Loucy (cell line): ENCODE results near the gene DDIT4.

Source experiments
- H2AFZ ChIP-seq: fragments of 200-600 bp; sonication (generic); 2 replicates; pipeline ENCODE4 v1.6.0; 2016; ENCODE audit warnings: antibody characterized with exemption, mild to moderate bottlenecking, low read length, moderate library complexity
- H3F3A ChIP-seq: fragments of 200-600 bp; 2 replicates; pipeline ENCODE4 v1.6.0; 2016; ENCODE audit warnings: antibody characterized with exemption, low read depth, mild to moderate bottlenecking
- H3K27me3 ChIP-seq: fragments of 200-600 bp; sonication (generic); 2 replicates; pipeline ENCODE4 v1.6.1; 2014; ENCODE audit warnings: low read length, mild to moderate bottlenecking; ENCODE audit not compliant: insufficient read depth, poor library complexity, severe bottlenecking
- H3K36me3 ChIP-seq: fragments of 200-600 bp; sonication (generic); 2 replicates; pipeline ENCODE4 v1.6.1; 2016; ENCODE audit warnings: low read length; ENCODE audit not compliant: insufficient read depth
- H3K4me1 ChIP-seq: fragments of 200-600 bp; sonication (generic); 2 replicates; pipeline ENCODE4 v1.5.1; 2014; ENCODE audit warnings: low read length, mild to moderate bottlenecking; ENCODE audit not compliant: insufficient read depth, poor library complexity, severe bottlenecking
- H3K4me2 ChIP-seq: fragments of 200-600 bp; sonication (generic); 2 replicates; pipeline ENCODE4 v1.6.0; 2014; ENCODE audit warnings: antibody characterized with exemption, low read length, low read depth, mild to moderate bottlenecking; ENCODE audit not compliant: poor library complexity, severe bottlenecking
- H3K4me3 ChIP-seq: fragments of 200-600 bp; sonication (generic); 2 replicates; pipeline ENCODE4 v1.5.1; 2014; ENCODE audit warnings: low read length, mild to moderate bottlenecking, mixed read lengths; ENCODE audit not compliant: poor library complexity, severe bottlenecking
- H3K79me2 ChIP-seq: fragments of 200-600 bp; sonication (generic); 2 replicates; pipeline ENCODE4 v1.6.1; 2014; ENCODE audit warnings: low read length; ENCODE audit not compliant: insufficient read depth
- H3K9ac ChIP-seq: fragments of 200-600 bp; sonication (generic); 2 replicates; pipeline ENCODE4 v1.6.0; 2014; ENCODE audit warnings: mild to moderate bottlenecking, low read depth, low read length, moderate library complexity; ENCODE audit not compliant: poor library complexity, severe bottlenecking
- H3K9me2 ChIP-seq: fragments of 200-600 bp; sonication (generic); replicated peaks from 2 replicates; pipeline ENCODE4 v1.6.1; 2016; ENCODE audit warnings: low read depth, low read length, mixed read lengths
- H3K9me3 ChIP-seq: fragments of 200-600 bp; sonication (generic); 2 replicates; pipeline ENCODE4 v1.6.1; 2014; ENCODE audit warnings: mild to moderate bottlenecking, antibody characterized with exemption, low read length, low read depth; ENCODE audit not compliant: insufficient read depth
- H4K20me1 ChIP-seq: fragments of 200-600 bp; sonication (generic); 2 replicates; pipeline ENCODE4 v1.6.0; 2014; ENCODE audit warnings: antibody characterized with exemption, low read length, mild to moderate bottlenecking; ENCODE audit not compliant: insufficient read depth, poor library complexity, severe bottlenecking
- EZH2phosphoT487 ChIP-seq: fragments of 200-600 bp; IDR thresholded peaks from 2 replicates; pipeline ENCODE4 v1.6.1; 2018; ENCODE audit warnings: antibody characterized with exemption, mild to moderate bottlenecking, moderate library complexity, borderline replicate concordance
- TF ChIP-seq, protein P1 (sequence below): fragments of 200-600 bp; sonication (generic); conservative IDR thresholded peaks from 2 replicates; pipeline ENCODE4 v1.5.1; 2014; ENCODE audit warnings: mild to moderate bottlenecking, antibody characterized with exemption, low read length

Gene DDIT4

DNA sequence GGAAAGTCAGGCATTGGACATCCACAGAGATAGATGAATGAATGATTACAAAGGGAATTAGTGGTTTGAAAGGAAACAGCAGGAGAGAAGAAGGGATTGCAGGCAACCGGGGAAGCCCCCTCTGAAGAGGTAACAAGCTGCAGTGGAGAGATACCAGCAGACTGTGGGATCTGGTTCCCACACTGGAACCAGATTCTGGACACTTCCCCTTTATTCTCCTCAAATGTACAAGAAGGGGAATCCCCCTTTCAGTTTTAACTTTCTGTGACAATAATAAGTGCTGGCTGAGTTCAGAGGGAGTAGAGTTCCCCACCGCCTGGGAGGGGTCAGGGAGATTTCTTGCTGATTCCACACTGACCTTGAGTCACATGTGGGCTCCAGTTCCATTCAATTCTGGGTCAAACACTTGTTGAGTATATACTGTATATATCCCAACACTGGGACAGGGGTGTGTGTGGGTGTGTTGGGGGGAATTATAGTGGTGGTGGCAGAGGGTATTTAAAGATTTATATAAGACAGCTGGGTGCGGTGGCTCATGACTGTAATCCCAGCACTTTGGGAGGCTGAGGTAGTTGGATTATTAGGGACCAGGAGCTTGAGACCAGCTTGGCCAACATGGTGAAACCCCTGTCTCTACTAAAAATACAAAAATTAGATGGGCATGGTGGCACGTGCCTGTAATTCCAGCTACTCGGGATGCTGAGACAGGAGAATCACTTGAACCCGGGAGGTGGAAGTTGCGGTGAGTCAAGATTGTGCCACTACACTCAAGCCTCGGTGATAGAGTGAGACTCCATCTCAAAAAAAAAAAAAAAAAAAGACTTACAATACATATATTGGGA lies 16.5 kb upstream of the DDIT4 start:
- Histone ChIP-seq H3K36me3 (no peaks in the 10 kb centered on the region), H3K4me2 (no peak overlapping the region), H3K4me1 (peaks cover 75% of the 10 kb centered on the region), H2AFZ (peak overlapping the region; percentile 14; the same call in 1 of the 2 replicates), H3K9me3 (no peaks in the 10 kb centered on the region), H3K79me2 (0 out of 2 replicates have a peak, but pooled peaks cover 6% of the 10 kb centered on the region), H4K20me1 (no peaks in the 10 kb centered on the region), H3K9me2 (no peaks in the 10 kb centered on the region), H3F3A (peaks cover 8% of the 10 kb centered on the region; the same call in 1 of the 2 replicates), H3K4me3 (no peak overlapping the region), H3K27me3 (no peaks in the 10 kb centered on the region), H3K9ac (peak overlapping the region; percentile 8)
- no peak for TF ChIP-seq EZH2phosphoT487
- TF ChIP-seq, protein P1, sequence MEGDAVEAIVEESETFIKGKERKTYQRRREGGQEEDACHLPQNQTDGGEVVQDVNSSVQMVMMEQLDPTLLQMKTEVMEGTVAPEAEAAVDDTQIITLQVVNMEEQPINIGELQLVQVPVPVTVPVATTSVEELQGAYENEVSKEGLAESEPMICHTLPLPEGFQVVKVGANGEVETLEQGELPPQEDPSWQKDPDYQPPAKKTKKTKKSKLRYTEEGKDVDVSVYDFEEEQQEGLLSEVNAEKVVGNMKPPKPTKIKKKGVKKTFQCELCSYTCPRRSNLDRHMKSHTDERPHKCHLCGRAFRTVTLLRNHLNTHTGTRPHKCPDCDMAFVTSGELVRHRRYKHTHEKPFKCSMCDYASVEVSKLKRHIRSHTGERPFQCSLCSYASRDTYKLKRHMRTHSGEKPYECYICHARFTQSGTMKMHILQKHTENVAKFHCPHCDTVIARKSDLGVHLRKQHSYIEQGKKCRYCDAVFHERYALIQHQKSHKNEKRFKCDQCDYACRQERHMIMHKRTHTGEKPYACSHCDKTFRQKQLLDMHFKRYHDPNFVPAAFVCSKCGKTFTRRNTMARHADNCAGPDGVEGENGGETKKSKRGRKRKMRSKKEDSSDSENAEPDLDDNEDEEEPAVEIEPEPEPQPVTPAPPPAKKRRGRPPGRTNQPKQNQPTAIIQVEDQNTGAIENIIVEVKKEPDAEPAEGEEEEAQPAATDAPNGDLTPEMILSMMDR, result no peak

DNA sequence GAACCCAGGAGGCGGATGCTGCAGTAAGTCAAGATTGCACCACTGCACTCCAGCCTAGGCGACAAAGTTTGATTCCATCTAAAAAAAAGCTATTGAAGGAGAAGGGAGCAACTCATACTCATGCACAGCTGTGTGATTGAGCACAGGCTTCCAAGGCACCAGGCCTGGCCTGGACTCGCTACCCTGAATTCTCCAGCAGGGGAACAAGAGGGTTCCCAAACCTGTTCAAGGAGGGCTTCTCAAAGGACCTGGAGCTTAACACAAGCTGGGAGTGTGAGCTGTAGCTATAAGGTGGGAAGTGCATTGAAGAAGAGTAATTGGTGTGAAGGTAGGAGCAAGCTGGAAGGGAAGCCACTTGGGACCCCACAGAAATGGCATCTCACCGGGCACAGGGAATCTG lies 15.1 kb upstream of the DDIT4 start:
- Histone ChIP-seq H3K9me2 (no peaks in the 10 kb centered on the region), H4K20me1 (no peaks in the 10 kb centered on the region), H3K4me1 (peaks cover 79% of the 10 kb centered on the region), H2AFZ (no peak overlapping the region), H3F3A (peaks cover 8% of the 10 kb centered on the region; the same call in 1 of the 2 replicates), H3K9me3 (no peaks in the 10 kb centered on the region), H3K27me3 (no peaks in the 10 kb centered on the region), H3K4me3 (no peak overlapping the region), H3K79me2 (0 out of 2 replicates have a peak, but pooled peaks cover 6% of the 10 kb centered on the region), H3K4me2 (no peak overlapping the region), H3K36me3 (no peaks in the 10 kb centered on the region), H3K9ac (no peak overlapping the region)
- no peak for TF ChIP-seq EZH2phosphoT487
- TF ChIP-seq, protein P1, result no peak; the same call in 1 of the 2 replicates

DNA sequence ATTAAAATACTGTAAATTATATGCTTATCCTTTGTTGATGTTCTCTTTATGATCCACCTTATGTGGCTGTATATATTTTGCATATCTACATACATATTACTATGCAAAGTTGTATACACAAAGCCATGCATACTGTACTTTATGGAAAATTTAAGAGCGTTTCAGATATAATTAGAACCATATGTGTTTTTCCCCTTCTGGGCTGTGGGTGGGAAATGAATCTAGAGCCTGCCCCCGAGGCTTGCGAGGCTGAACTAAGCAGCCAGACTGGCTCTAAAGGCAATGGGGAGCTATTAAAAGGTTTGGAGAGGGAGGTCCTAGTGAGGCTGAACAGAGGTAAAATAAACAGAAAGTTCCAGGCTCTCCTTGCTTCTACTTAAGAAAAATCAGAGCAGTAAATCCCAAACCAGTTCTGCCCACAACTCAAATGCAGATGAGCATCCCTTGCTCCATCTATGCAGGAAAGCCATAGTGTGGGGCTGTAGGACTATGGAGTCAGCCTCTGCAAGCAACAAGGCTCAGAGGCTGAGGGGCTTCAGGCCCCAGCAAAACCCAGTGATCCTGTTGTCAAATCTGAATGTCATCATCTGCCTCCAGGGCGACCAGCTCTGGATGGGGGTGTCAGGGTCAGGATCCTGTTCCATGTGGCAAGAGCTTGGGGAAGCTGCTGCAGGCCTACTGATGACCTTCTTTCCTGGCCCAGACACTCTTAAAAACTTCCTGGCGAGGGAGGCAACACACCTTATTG lies 14.1 kb upstream of the DDIT4 start:
- no peaks in the 10 kb centered on the region for H3K27me3 ChIP-seq
- H3F3A ChIP-seq, result peaks cover 8% of the 10 kb centered on the region; the same call in 1 of the 2 replicates
- H4K20me1 ChIP-seq, result no peaks in the 10 kb centered on the region
- H3K36me3 ChIP-seq, result no peaks in the 10 kb centered on the region
- peaks cover 81% of the 10 kb centered on the region for H3K4me1 ChIP-seq
- no peak overlapping the region for H2AFZ ChIP-seq
- H3K4me2 ChIP-seq, result peak overlapping the region; percentile 94
- 0 out of 2 replicates have a peak, but pooled peaks cover under 1% of the 10 kb centered on the region for H3K79me2 ChIP-seq
- peak overlapping the region; percentile 90 for H3K9ac ChIP-seq
- H3K9me2 ChIP-seq, result no peaks in the 10 kb centered on the region
- TF ChIP-seq, protein P1, result no peak
- no peak for TF ChIP-seq EZH2phosphoT487
- peak overlapping the region; percentile 74 for H3K4me3 ChIP-seq
- H3K9me3 ChIP-seq, result no peaks in the 10 kb centered on the region
